Uterus (tissue), 4 donors: ENCODE measurements around the gene MIEF1. TPM values are rescaled to one million over a fixed set of nuclear protein-coding genes. Genes with fewer than 3 reads are reported as not detected.

Source experiments
- DNase-seq, 2 donors: peaks; one replicate each; pipeline ENCODE4 v3.0.0-alpha.2; 2019 to 2020
- H3K27ac ChIP-seq, 2 donors: fragments of 200-600 bp; sonication (generic); 1 replicate in 1 of 2; 2 replicates in 1 of 2; pipeline ENCODE4 v1.5.1; 2016 to 2018
- H3K27me3 ChIP-seq, 2 donors: fragments of 200-600 bp; sonication (generic); one replicate each; pipeline ENCODE4 v1.5.1; 2018 to 2019; ENCODE audit warnings: control low read depth in 1 of 2
- H3K36me3 ChIP-seq, 2 donors: fragments of 200-600 bp; sonication (generic); one replicate each; pipeline ENCODE4 v1.5.1; 2019; ENCODE audit warnings: control low read depth in 1 of 2
- H3K4me1 ChIP-seq, 2 donors: fragments of 200-600 bp; sonication (generic); one replicate each; pipeline ENCODE4 v1.5.1; 2018 to 2019; ENCODE audit warnings: control low read depth in 1 of 2
- H3K4me3 ChIP-seq, 2 donors: fragments of 200-600 bp; sonication (generic); 1 replicate in 1 of 2; 2 replicates in 1 of 2; pipeline ENCODE4 v1.5.1; 2018 to 2019; ENCODE audit warnings: mild to moderate bottlenecking in 1 of 2
- H3K9me3 ChIP-seq, 2 donors: fragments of 200-600 bp; sonication (generic); one replicate each; pipeline ENCODE4 v1.5.1; 2019; ENCODE audit warnings: control low read depth in 1 of 2
- POLR2A ChIP-seq, 2 donors: fragments of 450-650 bp; IDR thresholded peaks; one replicate each; pipeline ENCODE4 v1.6.1; 2016; ENCODE audit warnings: antibody characterized with exemption in 2 of 2, mild to moderate bottlenecking in 1 of 2, moderate library complexity in 1 of 2
- intact Hi-C: fragments of 100-400 bp; cut with DNase I; formaldehyde crosslinking; loops from one replicate; pipeline ENCODE4 v1.15.1; 2023; ENCODE audit warnings: low total_unique reads
- total RNA-seq, 4 donors: library from RNA; depleted of rRNA in 3 of 4; stranded (reverse); fragments of >200 nt in 3 of 4; gene quantifications; one replicate each; pipeline versions ENCODE4 v1.1.0 to v1.2.4, GENCODE V29; 2014 to 2023
- TF ChIP-seq, protein P1 (sequence below), 4 experiments: fragments of 200-600 bp in 2 of 4; fragments of 450-650 bp in 2 of 4; sonication (generic) in 2 of 4; IDR thresholded peaks; one replicate each; pipeline ENCODE4 v1.5.1; 2016 to 2019; ENCODE audit warnings: antibody characterized with exemption in 4 of 4, mild to moderate bottlenecking in 2 of 4, moderate library complexity in 1 of 4
- donor health status: DM: yes; HTN: yes; CAD: no.

Gene MIEF1
- total RNA-seq, 4 donors from 2014 or later = 6.9 to 23.3 (median 20.6) TPM

DNA sequence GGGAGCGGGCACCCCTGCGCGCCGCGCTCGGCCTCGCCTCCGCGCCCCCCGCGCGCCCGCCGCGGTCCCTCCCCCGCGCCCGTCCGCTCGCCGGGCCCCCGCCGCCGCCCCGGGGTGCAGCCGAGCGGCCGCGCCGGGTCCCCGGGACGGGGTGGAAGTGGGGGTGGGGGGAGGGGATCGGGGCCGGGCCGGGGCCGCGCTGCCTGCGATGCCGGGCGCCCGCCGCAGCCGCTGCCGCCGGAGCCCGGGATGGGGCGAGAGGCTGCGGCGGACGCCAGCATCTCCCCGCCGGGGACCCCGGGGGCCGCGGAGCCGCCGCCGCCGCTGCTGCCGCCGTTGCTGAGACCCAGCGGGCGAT, 44.9 kb upstream of the MIEF1 start:
- Histone ChIP-seq H3K27ac (peak overlapping the region in 1 of 2 donors; percentile 55), H3K36me3 (no peaks in the 10 kb centered on the region), H3K4me3 (peak overlapping the region; percentile 20 to 52), H3K27me3 (peaks cover 0 to 4% of the 10 kb centered on the region in 2 donors), H3K4me1 (no peaks in the 10 kb centered on the region), H3K9me3 (no peaks in the 10 kb centered on the region)
- no peak for TF ChIP-seq POLR2A (IDR thresholded peaks at IDR 0.05)
- TF ChIP-seq, protein P1, sequence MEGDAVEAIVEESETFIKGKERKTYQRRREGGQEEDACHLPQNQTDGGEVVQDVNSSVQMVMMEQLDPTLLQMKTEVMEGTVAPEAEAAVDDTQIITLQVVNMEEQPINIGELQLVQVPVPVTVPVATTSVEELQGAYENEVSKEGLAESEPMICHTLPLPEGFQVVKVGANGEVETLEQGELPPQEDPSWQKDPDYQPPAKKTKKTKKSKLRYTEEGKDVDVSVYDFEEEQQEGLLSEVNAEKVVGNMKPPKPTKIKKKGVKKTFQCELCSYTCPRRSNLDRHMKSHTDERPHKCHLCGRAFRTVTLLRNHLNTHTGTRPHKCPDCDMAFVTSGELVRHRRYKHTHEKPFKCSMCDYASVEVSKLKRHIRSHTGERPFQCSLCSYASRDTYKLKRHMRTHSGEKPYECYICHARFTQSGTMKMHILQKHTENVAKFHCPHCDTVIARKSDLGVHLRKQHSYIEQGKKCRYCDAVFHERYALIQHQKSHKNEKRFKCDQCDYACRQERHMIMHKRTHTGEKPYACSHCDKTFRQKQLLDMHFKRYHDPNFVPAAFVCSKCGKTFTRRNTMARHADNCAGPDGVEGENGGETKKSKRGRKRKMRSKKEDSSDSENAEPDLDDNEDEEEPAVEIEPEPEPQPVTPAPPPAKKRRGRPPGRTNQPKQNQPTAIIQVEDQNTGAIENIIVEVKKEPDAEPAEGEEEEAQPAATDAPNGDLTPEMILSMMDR (IDR thresholded peaks at IDR 0.05) = no peak
- DNase-seq = no peak
- intact Hi-C loops = no loop called here

- Histone ChIP-seq H3K9me3 (no peaks in the 10 kb centered on the region), H3K4me1 (no peaks in the 10 kb centered on the region), H3K27me3 (peaks cover 0 to 4% of the 10 kb centered on the region in 2 donors), H3K4me3 (peak overlapping the region; percentile 20 to 52), H3K27ac (peak overlapping the region; percentile 1 to 55), H3K36me3 (no peaks in the 10 kb centered on the region)
- intact Hi-C loops = no loop called here
- DNase-seq = no peak
- TF ChIP-seq, protein P1 (IDR thresholded peaks at IDR 0.05) = no peak
- TF ChIP-seq POLR2A (IDR thresholded peaks at IDR 0.05) = no peak
These were observed 44.3 kb upstream of the MIEF1 start for GRCh38 chr22:39457556-39458443.

- DNase-seq = no peak
- H3K9me3 ChIP-seq = no peaks in the 10 kb centered on the region
- no peaks in the 10 kb centered on the region for H3K36me3 ChIP-seq
- TF ChIP-seq POLR2A (IDR thresholded peaks at IDR 0.05) = no peak
- TF ChIP-seq, protein P1 (IDR thresholded peaks at IDR 0.05) = no peak
- H3K4me1 ChIP-seq = no peaks in the 10 kb centered on the region
- H3K4me3 ChIP-seq = peak overlapping the region; percentile 20 to 52
- H3K27me3 ChIP-seq = peaks cover 0 to 4% of the 10 kb centered on the region in 2 donors
- intact Hi-C loops = no loop called here
- H3K27ac ChIP-seq = peak overlapping the region in 1 of 2 donors; percentile 55
These were observed 43.5 kb upstream of the MIEF1 start for GRCh38 chr22:39458444-39459083.

GRCh38 chr22:39459681-39460080, 42.4 kb upstream of the MIEF1 start:
- no peak overlapping the region for H3K27ac ChIP-seq
- no peaks in the 10 kb centered on the region for H3K4me1 ChIP-seq
- H3K27me3 ChIP-seq = peaks cover 0 to 4% of the 10 kb centered on the region in 2 donors
- DNase-seq = no peak
- no peaks in the 10 kb centered on the region for H3K9me3 ChIP-seq
- intact Hi-C loops = no loop called here
- no peaks in the 10 kb centered on the region for H3K36me3 ChIP-seq
- H3K4me3 ChIP-seq = no peak overlapping the region
- TF ChIP-seq, protein P1 (IDR thresholded peaks at IDR 0.05) = no peak
- TF ChIP-seq POLR2A (IDR thresholded peaks at IDR 0.05) = no peak
